Osteoblast (primary cell): ENCODE measurements around the gene EXOC2. TPM values are rescaled to one million over a fixed set of nuclear protein-coding genes. Genes with fewer than 3 reads are reported as not detected.

Experiments
- DNase-seq: peaks from one replicate; pipeline ENCODE4 v3.0.0; 2011; ENCODE audit warnings: low spot score, mixed read lengths; ENCODE audit not compliant: insufficient read length; ENCODE audit errors: missing footprints
- H2AFZ ChIP-seq: 2 replicates; pipeline ENCODE4 v1.6.0; 2011; ENCODE audit warnings: mild to moderate bottlenecking, low read length
- H3K27ac ChIP-seq: 2 replicates; pipeline ENCODE4 v1.5.1; 2011; ENCODE audit warnings: mild to moderate bottlenecking, low read depth, low read length, moderate library complexity
- H3K27me3 ChIP-seq: 2 replicates; pipeline ENCODE4 v1.6.0; 2012; ENCODE audit warnings: mild to moderate bottlenecking, control low read depth, inconsistent platforms, low read length, moderate library complexity; ENCODE audit not compliant: insufficient read depth
- H3K36me3 ChIP-seq: 2 replicates; pipeline ENCODE4 v1.5.1; 2011; ENCODE audit warnings: mild to moderate bottlenecking, low read length, control low read depth, moderate library complexity; ENCODE audit not compliant: insufficient read depth
- H3K4me1 ChIP-seq: 2 replicates; pipeline ENCODE4 v1.5.1; 2011; ENCODE audit warnings: mild to moderate bottlenecking, low read length, control low read depth, moderate library complexity; ENCODE audit not compliant: insufficient read depth
- H3K4me2 ChIP-seq: 2 replicates; pipeline ENCODE4 v1.6.0; 2011; ENCODE audit warnings: mild to moderate bottlenecking, low read length; ENCODE audit not compliant: insufficient read depth
- H3K4me3 ChIP-seq: fragments of 200-600 bp; sonication (generic); 3 replicates; pipeline ENCODE4 v1.5.1; 2012; ENCODE audit warnings: mild to moderate bottlenecking, low read length, inconsistent platforms; ENCODE audit not compliant: insufficient read depth
- H3K79me2 ChIP-seq: 2 replicates; pipeline ENCODE4 v1.6.0; 2012; ENCODE audit warnings: mild to moderate bottlenecking, low read length, control low read depth, inconsistent platforms; ENCODE audit not compliant: insufficient read depth
- H3K9me3 ChIP-seq: 2 replicates; pipeline ENCODE4 v1.5.1; 2011; ENCODE audit warnings: low read depth, low read length, control low read depth
- H4K20me1 ChIP-seq: 2 replicates; pipeline ENCODE4 v1.6.0; 2012; ENCODE audit warnings: mild to moderate bottlenecking, low read length, control low read depth; ENCODE audit not compliant: insufficient read depth
- CTCF ChIP-seq: IDR thresholded peaks from 2 replicates; pipeline ENCODE4 v1.5.1; 2011; ENCODE audit warnings: mild to moderate bottlenecking, low read depth, low read length, moderate library complexity; ENCODE audit errors: extremely low read depth
- total RNA-seq: library from RNA; depleted of rRNA; stranded (reverse); fragments of >200 nt; gene quantifications from 2 replicates; pipeline ENCODE4 v1.2.3, GENCODE V29; 2012

EXOC2 gene
- total RNA-seq, 1 donor = 19.5 TPM

DNA sequence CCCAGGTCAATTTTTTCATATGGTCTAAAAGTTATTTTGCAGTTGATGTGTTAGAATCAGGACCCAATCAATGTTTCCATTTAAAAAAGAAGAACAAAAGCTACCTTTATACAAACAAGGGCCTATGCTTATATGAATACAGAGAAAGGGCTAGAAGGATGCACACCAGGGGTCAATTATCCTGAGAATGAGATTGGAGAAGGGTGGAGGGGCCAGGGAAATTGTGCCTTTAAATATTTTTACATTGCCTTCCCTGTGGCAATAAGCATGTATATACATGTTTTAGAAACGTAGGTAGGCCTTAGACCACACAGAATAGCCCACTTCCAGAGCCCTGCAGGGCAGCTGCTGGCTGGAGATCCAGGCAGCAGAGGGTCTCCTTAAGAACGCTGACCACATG is 12.7 kb downstream of the EXOC2 start:
- Histone ChIP-seq H3K4me3 (no peak overlapping the region), H2AFZ (no peak overlapping the region), H3K27ac (no peak overlapping the region), H3K27me3 (no peaks in the 10 kb centered on the region), H3K4me1 (peaks cover 34% of the 10 kb centered on the region), H4K20me1 (peaks cover 10% of the 10 kb centered on the region), H3K79me2 (peaks cover 68% of the 10 kb centered on the region), H3K36me3 (no peaks in the 10 kb centered on the region), H3K9me3 (no peaks in the 10 kb centered on the region), H3K4me2 (no peak overlapping the region)
- no peak for TF ChIP-seq CTCF
- no peak for DNase-seq

- Histone ChIP-seq H3K79me2 (peaks cover 67% of the 10 kb centered on the region), H3K4me2 (no peak overlapping the region)
These were observed 13.7 kb downstream of the EXOC2 start for GRCh38 chr6:679282-679681.

GRCh38 chr6:678520-678919 is 14.4 kb downstream of the EXOC2 start:
- Histone ChIP-seq H3K36me3 (no peaks in the 10 kb centered on the region), H3K9me3 (no peaks in the 10 kb centered on the region), H3K27ac (no peak overlapping the region), H4K20me1 (peaks cover 12% of the 10 kb centered on the region), H3K4me2 (no peak overlapping the region), H3K79me2 (peaks cover 60% of the 10 kb centered on the region), H2AFZ (no peak overlapping the region), H3K4me1 (peaks cover 17% of the 10 kb centered on the region), H3K27me3 (no peaks in the 10 kb centered on the region), H3K4me3 (no peak overlapping the region)
- no peak for TF ChIP-seq CTCF
- DNase-seq = no peak

More at GRCh38 chr6:679282-679681, 13.7 kb downstream of the EXOC2 start:
- no peak for TF ChIP-seq CTCF
- Histone ChIP-seq H4K20me1 (peaks cover 12% of the 10 kb centered on the region), H2AFZ (no peak overlapping the region), H3K36me3 (no peaks in the 10 kb centered on the region), H3K4me3 (no peak overlapping the region), H3K9me3 (no peaks in the 10 kb centered on the region), H3K27me3 (no peaks in the 10 kb centered on the region), H3K27ac (no peak overlapping the region), H3K4me1 (peaks cover 25% of the 10 kb centered on the region)
- DNase-seq = no peak

- H3K79me2 ChIP-seq = peaks cover 55% of the 10 kb centered on the region
- TF ChIP-seq CTCF = no peak
- H3K36me3 ChIP-seq = no peaks in the 10 kb centered on the region
- peaks cover 11% of the 10 kb centered on the region for H4K20me1 ChIP-seq
- H3K4me2 ChIP-seq = no peak overlapping the region
- no peaks in the 10 kb centered on the region for H3K9me3 ChIP-seq
- DNase-seq = no peak
- no peak overlapping the region for H2AFZ ChIP-seq
- H3K4me3 ChIP-seq = no peak overlapping the region
- no peak overlapping the region for H3K27ac ChIP-seq
- peaks cover 13% of the 10 kb centered on the region for H3K4me1 ChIP-seq
- no peaks in the 10 kb centered on the region for H3K27me3 ChIP-seq
These were observed 15.0 kb downstream of the EXOC2 start for GRCh38 chr6:677919-678318.
